Right ventricle myocardium superior (tissue), 1 donor: ENCODE results near the gene ARSJ. TPM values are rescaled to one million over a fixed set of nuclear protein-coding genes. Genes with fewer than 3 reads are reported as not detected.
A peak's percentile ranks its signal among the peaks of the same experiment; 100 is the strongest.

Experiments used
- ATAC-seq: fragments of 200-7000 bp; cut with Tn5 transposase; one replicate; pipeline ENCODE4 v1.9.1; 2020; ENCODE audit warnings: mild to moderate bottlenecking; ENCODE audit not compliant: poor library complexity
- DNase-seq: peaks from one replicate; pipeline ENCODE4 v3.0.0-alpha.2; 2020
- intact Hi-C: fragments of 100-400 bp; cut with DNase I; formaldehyde crosslinking; loops from one replicate; pipeline ENCODE4 v1.11.2; 2022
- total RNA-seq: library from RNA; stranded (reverse); fragmentation: NEBNext Ultra II Directional; extraction: Animal tissue kit (Norgen Biotek cat#: 25700); gene quantifications from one replicate; pipeline ENCODE4 v1.2.1, GENCODE V29; 2021
- donor health status: DM: no; HTN: yes; CAD: no; lungs with severe emphysema.

Gene ARSJ
- total RNA-seq, 1 donor from 2014 or later = 0.70 TPM

DNA sequence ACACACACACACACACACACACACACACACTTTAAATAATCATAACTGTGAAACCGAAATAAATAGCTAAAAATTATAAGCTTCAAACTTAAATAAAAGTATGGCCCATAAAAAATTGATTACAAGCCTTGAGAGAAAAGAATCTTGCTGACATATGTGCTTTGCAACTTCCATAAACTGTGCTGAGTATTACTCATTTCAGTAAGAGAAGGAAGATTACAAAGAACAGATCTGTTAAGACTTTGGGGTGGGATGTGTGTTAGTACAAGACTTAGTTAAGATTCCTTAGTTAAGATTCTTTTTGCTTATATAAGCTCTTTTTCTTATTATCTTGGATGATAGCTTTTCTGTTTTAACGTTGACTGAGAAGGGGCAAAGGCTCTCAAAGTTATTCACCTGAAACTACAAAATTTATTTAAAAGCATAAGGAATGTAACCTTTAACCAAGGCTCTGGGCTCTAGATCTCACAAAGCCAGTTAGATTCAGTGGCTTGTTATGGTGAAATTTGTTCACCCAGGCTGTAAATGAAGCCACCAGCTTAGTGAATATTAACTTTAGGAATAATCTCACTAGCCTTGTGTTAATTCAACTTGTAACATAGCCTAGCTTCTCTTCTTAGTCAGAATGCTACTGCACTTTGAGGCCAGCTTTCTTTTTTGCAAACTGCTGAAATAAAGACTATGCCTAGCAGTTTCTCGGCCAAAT is 58.2 kb downstream of the ARSJ start:
- DNase-seq = no peak
- intact Hi-C loops = no loop called here
- ATAC-seq = no peak

GRCh38 chr4:113919611-113920010 is 59.8 kb downstream of the ARSJ start:
- no peak for DNase-seq
- ATAC-seq = no peak
- intact Hi-C loops = no loop called here

GRCh38 chr4:113919145-113919544 is 60.3 kb downstream of the ARSJ start:
- ATAC-seq (no peak), DNase-seq (no peak)
- intact Hi-C loops = no loop called here

- ATAC-seq (no peak), DNase-seq (no peak)
- intact Hi-C loops = no loop called here
These were observed 70.6 kb downstream of the ARSJ start for GRCh38 chr4:113908829-113909228.

GRCh38 chr4:113907559-113907958 is 71.9 kb downstream of the ARSJ start:
- DNase-seq (no peak), ATAC-seq (no peak)
- intact Hi-C loops = no loop called here

GRCh38 chr4:113905301-113905700 is 74.1 kb downstream of the ARSJ start:
- ATAC-seq = no peak
- no peak for DNase-seq
- intact Hi-C loops = no loop called here

DNA sequence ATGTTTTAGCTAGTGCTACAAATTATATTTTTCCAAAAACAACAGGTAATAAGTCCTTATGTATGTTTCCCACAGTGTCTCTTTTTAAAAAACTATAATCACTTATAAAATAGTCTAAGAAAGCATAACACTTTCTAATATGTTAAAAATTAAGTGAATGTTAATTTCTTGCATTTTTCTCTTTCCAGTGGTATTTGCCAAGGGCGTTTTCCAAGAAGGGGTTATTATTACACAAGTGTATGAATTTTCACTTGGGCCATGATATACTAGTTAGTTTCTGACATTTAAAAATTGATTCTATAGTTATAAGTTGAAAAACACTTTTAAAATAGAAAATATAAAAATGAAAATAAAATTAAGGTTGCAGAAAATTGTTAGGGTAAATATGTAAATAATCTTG is 74.6 kb downstream of the ARSJ start:
- intact Hi-C loops = no loop called here
- ATAC-seq (no peak), DNase-seq (no peak)

DNA sequence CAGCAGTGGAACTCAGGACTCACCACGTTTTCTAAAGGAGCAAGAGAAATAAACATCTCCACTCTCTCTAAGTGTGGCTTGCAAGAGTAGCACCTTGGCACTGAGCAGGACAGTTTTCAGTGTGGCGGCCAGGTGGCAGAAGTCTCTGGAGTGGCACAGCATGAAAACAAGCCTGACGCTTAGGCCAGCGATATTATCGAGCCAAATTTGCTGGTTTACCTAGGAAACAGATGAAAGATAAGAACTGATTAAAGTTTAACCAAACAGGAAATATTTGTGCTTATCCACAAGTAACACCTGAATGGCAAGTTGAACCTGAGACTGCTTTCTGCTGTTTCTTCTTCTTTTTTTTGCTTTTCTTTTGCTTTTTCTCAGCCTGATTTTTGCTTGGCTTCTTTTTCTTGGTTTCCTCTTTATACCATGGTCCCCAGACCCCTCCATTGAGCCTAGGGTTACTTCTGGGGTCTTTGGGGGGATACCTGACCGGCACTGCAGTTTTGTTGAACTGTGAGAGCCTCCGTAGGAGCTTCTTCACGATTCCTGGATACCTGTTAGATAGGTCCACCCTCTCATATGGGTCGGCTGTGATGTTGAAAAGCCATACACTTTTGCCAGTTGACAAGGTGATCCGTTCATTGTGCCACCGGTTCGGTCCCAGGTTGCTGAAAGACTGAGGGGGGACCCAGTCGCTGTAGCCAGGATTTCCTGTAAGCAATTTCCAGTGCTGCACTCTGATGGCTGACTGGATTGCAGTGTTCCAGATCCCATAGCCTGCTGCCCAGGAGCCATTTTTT is 77.3 kb downstream of the ARSJ start:
- DNase-seq (no peak), ATAC-seq (peak; percentile 45)
- intact Hi-C loops = no loop called here

DNA sequence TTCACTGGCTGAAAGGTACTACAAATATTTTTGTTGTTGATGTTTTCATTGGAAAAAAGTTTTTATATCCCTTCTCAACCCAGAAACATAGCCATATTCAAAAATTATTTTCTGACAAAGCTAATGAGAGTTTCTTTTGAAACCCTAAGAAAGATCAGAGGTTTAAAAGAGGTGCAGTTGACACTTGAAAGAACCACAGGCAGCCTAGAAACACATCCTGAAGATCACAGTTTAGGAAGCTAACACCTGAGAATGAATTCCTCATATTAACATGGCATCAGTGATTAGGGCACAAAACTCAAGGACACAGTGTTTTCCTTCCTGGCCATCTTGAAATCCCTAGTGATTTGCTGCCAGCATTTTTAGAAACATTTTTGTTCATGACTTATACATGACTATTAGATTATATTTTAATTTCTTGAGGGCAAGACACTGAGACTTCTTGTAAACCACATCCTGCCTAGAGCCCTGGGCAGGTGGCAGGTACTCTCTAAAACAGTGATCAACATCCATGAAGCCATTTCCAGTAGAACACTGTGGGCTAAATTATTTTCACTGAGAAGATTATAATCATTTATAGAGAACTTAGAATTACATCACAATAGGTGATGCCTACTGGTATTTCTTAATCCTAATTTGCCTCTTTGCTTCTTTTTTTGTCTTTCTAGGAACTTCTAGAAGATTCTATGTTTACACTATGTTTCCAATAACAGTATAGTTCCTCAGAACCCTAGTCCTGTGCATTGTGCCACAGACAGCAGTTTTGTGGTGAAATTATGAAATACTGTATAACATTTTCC is 80.0 kb downstream of the ARSJ start:
- DNase-seq (no peak), ATAC-seq (no peak)
- intact Hi-C loops = loop anchor here (10.0 kb wide), 1 partner anchor 505 kb away; no protein-coding TSS in a partner anchor

DNA sequence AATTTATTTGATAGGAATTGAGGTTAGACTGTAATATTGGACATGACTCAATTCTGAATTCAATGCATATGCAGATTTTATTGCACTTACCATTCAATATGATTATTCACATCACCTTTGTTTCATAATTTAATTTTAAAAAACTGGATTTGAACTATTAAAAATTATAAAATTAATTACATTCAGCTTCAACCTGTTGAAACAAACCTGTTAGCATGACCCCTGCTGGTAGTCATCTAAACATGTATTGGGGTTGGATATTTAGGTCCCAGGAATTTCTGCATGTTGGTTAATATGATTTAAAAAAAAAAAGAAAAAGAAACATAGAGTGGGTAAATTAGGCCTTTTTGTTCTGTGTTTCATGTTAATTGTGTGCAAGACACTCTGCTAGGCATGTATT is 85.9 kb downstream of the ARSJ start:
- DNase-seq (no peak), ATAC-seq (no peak)
- intact Hi-C loops = loop anchor here (10.0 kb wide), 1 partner anchor 499 kb away; no protein-coding TSS in a partner anchor

GRCh38 chr4:113888006-113888405 is 91.4 kb downstream of the ARSJ start:
- no peak for DNase-seq
- intact Hi-C loops = no loop called here
- no peak for ATAC-seq

DNA sequence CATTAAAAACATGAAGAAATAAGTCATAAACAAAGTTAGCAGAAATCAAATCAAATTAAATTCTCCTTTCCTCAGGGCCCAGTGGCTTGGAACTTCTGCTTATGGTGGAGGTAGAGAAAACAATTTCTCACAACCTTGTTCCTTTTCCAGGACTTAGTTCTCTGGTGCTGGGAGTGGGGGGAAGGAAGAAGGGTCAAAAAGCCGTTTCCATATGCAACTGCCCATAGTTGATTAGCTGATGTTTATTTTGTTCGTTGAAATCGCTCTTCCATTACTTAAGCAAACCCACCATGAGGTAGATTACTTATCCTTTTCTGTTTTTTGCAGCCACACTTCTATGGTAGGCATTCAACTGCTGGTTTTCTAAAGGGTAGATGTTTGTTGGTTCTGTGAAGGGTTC is 94.2 kb downstream of the ARSJ start:
- ATAC-seq (no peak), DNase-seq (no peak)
- intact Hi-C loops = no loop called here

GRCh38 chr4:113884655-113885054 is 94.8 kb downstream of the ARSJ start:
- intact Hi-C loops = no loop called here
- ATAC-seq = no peak
- DNase-seq = no peak

- intact Hi-C loops = no loop called here
- no peak for DNase-seq
- ATAC-seq = no peak
These were observed 96.8 kb downstream of the ARSJ start for GRCh38 chr4:113882668-113883067.

- DNase-seq = no peak
- intact Hi-C loops = no loop called here
- ATAC-seq = no peak
These were observed 98.2 kb downstream of the ARSJ start for GRCh38 chr4:113881256-113881655.

- DNase-seq (no peak), ATAC-seq (peak; percentile 39)
- intact Hi-C loops = no loop called here
These were observed 99.0 kb downstream of the ARSJ start for GRCh38 chr4:113880240-113881028.

DNA sequence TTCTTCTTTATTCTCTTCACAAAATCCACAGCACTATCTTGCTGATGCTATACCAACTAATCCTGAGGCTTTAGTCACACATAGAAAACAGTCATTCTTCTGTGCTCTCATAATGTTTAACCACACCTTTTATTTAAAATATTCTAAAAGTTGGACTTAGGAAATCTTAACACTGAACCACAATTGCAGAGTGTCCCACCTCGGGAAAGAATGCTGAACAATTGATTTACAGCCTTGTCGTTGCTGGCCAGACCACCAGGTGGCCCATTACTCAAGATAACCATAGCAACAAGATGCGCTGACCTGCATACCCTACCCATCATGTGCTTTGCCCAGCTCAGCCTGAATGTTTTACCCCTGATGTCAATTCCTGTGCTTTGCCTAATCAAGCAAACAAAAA is 100.8 kb downstream of the ARSJ start:
- ATAC-seq (no peak), DNase-seq (no peak)
- intact Hi-C loops = no loop called here

GRCh38 chr4:113874480-113874879 is 105.0 kb downstream of the ARSJ start:
- intact Hi-C loops = no loop called here
- no peak for ATAC-seq
- DNase-seq = no peak

DNA sequence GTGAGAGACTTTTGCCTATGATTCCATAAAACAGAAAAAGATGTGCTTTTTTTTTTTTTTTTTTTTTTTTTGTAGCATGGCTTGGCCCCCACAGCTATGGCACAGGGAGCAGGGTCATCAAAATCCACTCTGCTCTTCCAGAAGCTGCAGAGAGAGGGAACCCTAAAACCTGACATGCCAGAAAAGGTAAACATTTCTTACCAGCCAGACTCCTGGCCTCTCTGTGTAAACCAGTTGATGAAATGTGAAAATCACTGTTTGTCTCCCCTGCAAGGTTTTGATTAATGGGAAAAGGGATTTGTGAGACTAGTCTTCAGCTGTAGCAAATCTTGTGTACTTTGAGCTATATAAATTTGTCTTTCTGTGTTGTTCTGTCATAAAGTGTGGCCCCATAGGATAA is 105.9 kb downstream of the ARSJ start:
- DNase-seq (no peak), ATAC-seq (no peak)
- intact Hi-C loops = no loop called here
